Measurements from ENCODE around the gene HSBP1L1.

GRCh38 chr18:79961527-79962291 is 2.7 kb upstream of the HSBP1L1 start:
- TF ChIP-seq CTCF (conservative IDR thresholded peaks at IDR 0.05; ENCODE audit: low read depth in 2 of 2) = no peak
- TF ChIP-seq CREB1 (CRISPR knock-in tag; IDR thresholded peaks at IDR 0.05; ENCODE audit: low read depth) = no peak
- no peak for TF ChIP-seq REST (IDR thresholded peaks at IDR 0.05; ENCODE audit: unreplicated experiment)
- TF ChIP-seq JUNB (IDR thresholded peaks at IDR 0.05; ENCODE audit: unreplicated experiment) = no peak
- TF ChIP-seq EZH2 (IDR thresholded peaks at IDR 0.05; ENCODE audit: low read depth, unreplicated experiment) = no peak
- TF ChIP-seq POLR2AphosphoS5 (IDR thresholded peaks at IDR 0.05; ENCODE audit: low read depth) = no peak
- TF ChIP-seq EZH2phosphoT487 (IDR thresholded peaks at IDR 0.05; ENCODE audit: unreplicated experiment) = no peak
- no peak for TF ChIP-seq ETS1 (IDR thresholded peaks at IDR 0.05)
- TF ChIP-seq ZNF114 (CRISPR knock-in tag; IDR thresholded peaks at IDR 0.05) = no peak
- TF ChIP-seq NANOG (IDR thresholded peaks at IDR 0.05; ENCODE audit: borderline replicate concordance) = no peak

Data from GM23338 (cell line).